ENCODE data around the gene PXMP2.
"Not testable (repeated sequence)": the region's sequence is repeated elsewhere in the genome, so short reads cannot be mapped to it uniquely, and the experiment has no call there.

DNA sequence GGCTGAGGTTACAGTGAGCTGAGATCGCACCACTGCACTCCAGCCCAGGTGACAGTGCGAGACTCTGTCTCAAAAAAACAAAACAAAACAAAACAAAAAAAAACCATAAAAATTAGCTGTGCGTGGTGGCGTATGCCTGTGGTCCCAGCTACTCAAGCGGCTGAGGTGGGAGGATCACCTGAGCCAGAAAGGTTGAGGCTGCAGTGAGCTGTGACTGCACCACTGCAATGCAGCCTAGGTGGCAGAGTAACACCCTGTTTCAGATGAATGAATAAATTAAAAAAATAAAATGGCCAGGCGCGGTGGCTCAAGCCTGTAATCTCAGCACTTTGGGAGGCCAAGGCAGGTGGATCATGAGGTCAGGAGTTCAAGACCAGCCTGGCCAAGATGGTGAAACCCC, 66.3 kb downstream of the PXMP2 start:
- TF ChIP-seq CTCF, POLR2A (IDR thresholded peaks at IDR 0.05): not testable (repeated sequence)

All from thyroid gland (tissue), 4 donors.